Stimulated activated naive CD4-positive, alpha-beta T cell treated with Interleukin-2 at 50 U/mL for 16 hours (primary cell): ENCODE measurements around the gene GSTT2B.
"Not testable (repeated sequence)": the region's sequence is repeated elsewhere in the genome, so short reads cannot be mapped to it uniquely, and the experiment has no call there.

Experiments used
- DNase-seq: peaks from one replicate; lab custom pipeline; 2025; lab: John Stamatoyannopoulos, UW

Gene GSTT2B

GRCh38 chr22:23984430-23984829 lies 23.4 kb upstream of the GSTT2B start:
- peak; percentile 50 for DNase-seq

- not testable (repeated sequence) for DNase-seq
These were observed 19.6 kb upstream of the GSTT2B start for GRCh38 chr22:23980567-23980966.

GRCh38 chr22:23979557-23980240 lies 18.7 kb upstream of the GSTT2B start, which contains the start of gene GSTT2:
Gene GSTT2, plus strand, starts transcription at chr22:23980134.
- DNase-seq = not testable (repeated sequence)

GRCh38 chr22:23977304-23977703 lies 16.3 kb upstream of the GSTT2B start:
- not testable (repeated sequence) for DNase-seq

- DNase-seq = not testable (repeated sequence)
These were observed 13.9 kb upstream of the GSTT2B start for GRCh38 chr22:23974836-23975352.

GRCh38 chr22:23974345-23974744 lies 13.3 kb upstream of the GSTT2B start, which contains the start of gene DDT:
Gene DDT, minus strand, starts transcription at chr22:23974441. Its CDS starts 27 bp downstream, at chr22:23974414.
- DNase-seq = not testable (repeated sequence)

GRCh38 chr22:23971927-23972326 lies 10.9 kb upstream of the GSTT2B start:
- not testable (repeated sequence) for DNase-seq

- no peak for DNase-seq
These were observed 10.0 kb upstream of the GSTT2B start for GRCh38 chr22:23970816-23971486.

GRCh38 chr22:23970201-23970641 lies 9.2 kb upstream of the GSTT2B start:
- DNase-seq = no peak

- no peak for DNase-seq
These were observed 8.1 kb upstream of the GSTT2B start for GRCh38 chr22:23969071-23969470.

- DNase-seq = not testable (repeated sequence)
These were observed 5.6 kb upstream of the GSTT2B start, which contains the start of gene DDTL for GRCh38 chr22:23966568-23966967. Gene DDTL, plus strand, starts transcription at chr22:23966888. Its CDS starts 27 bp downstream, at chr22:23966915.

GRCh38 chr22:23966094-23966493 lies 5.1 kb upstream of the GSTT2B start:
- DNase-seq = not testable (repeated sequence)

GRCh38 chr22:23956301-23956900 lies 4.6 kb downstream of the GSTT2B start:
- peak; percentile 64 for DNase-seq

GRCh38 chr22:23955886-23956285 lies 5.1 kb downstream of the GSTT2B start:
- DNase-seq = not testable (repeated sequence)

GRCh38 chr22:23954991-23955305 lies 6.0 kb downstream of the GSTT2B start:
- not testable (repeated sequence) for DNase-seq

GRCh38 chr22:23954193-23954990 lies 6.6 kb downstream of the GSTT2B start:
- not testable (repeated sequence) for DNase-seq

GRCh38 chr22:23953485-23953884 lies 7.5 kb downstream of the GSTT2B start:
- not testable (repeated sequence) for DNase-seq

- DNase-seq = not testable (repeated sequence)
These were observed 8.1 kb downstream of the GSTT2B start for GRCh38 chr22:23952794-23953405.

- not testable (repeated sequence) for DNase-seq
These were observed 9.6 kb downstream of the GSTT2B start for GRCh38 chr22:23951383-23951782.

GRCh38 chr22:23949764-23950163 lies 11.2 kb downstream of the GSTT2B start:
- not testable (repeated sequence) for DNase-seq

- DNase-seq = not testable (repeated sequence)
These were observed 13.6 kb downstream of the GSTT2B start for GRCh38 chr22:23947391-23947790.
